K562 (cell line): ENCODE results near the gene TMEM174. TPM values are rescaled to one million over a fixed set of nuclear protein-coding genes. Genes with fewer than 3 reads are reported as not detected.

Experiments
- ATAC-seq: fragments of 200-7000 bp; cut with Tn5 transposase; 3 replicates; pipeline ENCODE4 v1.9.1; 2020; ENCODE audit warnings: moderate library complexity
- BruUV-seq: library from RNA; stranded (reverse); fragments of 400-500 nt; replicated peaks from 2 replicates; lab custom pipeline; 2021; lab: Mats Ljungman, UMichigan
- CTCF ChIA-PET: fragments of 300-600 bp; formaldehyde crosslinking; extraction: SDS; loops from one replicate; lab custom pipeline; 2021; ENCODE audit warnings: low intra/inter-chr PET ratio; lab: Yijun Ruan, JAX
- POLR2A ChIA-PET: fragments of 300-600, 350-650 bp; sonication (Branson Sonifier 250); formaldehyde crosslinking; extraction: SDS; loops from one replicate; lab custom pipeline; 2021; ENCODE audit warnings: antibody characterized with exemption, inconsistent platforms; lab: Yijun Ruan, JAX
- DNase-seq, 4 experiments: peaks; one replicate each; pipeline versions ENCODE4 v3.0.0 to v3.0.0-alpha.2; 2011 to 2018; ENCODE audit warnings: low spot score in 3 of 4, mixed read lengths in 3 of 4; ENCODE audit errors: extremely low read depth in 1 of 4
- FAIRE-seq: peaks from 2 replicates; lab custom pipeline; 2011; peaks lifted over from hg19 to GRCh38; lab: Jason Lieb, UNC
- H2AFZ ChIP-seq: 2 replicates; pipeline ENCODE4 v1.6.0; 2011; ENCODE audit warnings: low read depth, low read length, control low read depth, inconsistent platforms
- H3K27ac ChIP-seq: fragments of 200-600 bp; 3 replicates; pipeline ENCODE4 v1.8.0; 2011; ENCODE audit warnings: low read depth, mild to moderate bottlenecking, control low read depth, inconsistent platforms, low read length, moderate library complexity, mixed read lengths; ENCODE audit errors: extremely low read depth
- H3K27me3 ChIP-seq, 2 experiments: fragments of 300-600 bp in 1 of 2; 2 replicates in 1 of 2; 3 replicates in 1 of 2; pipeline versions ENCODE4 v1.6.0 to v1.8.0; 2011; ENCODE audit warnings: inconsistent platforms in 2 of 2, low read length in 2 of 2, mild to moderate bottlenecking in 1 of 2, mixed read lengths in 1 of 2, moderate library complexity in 1 of 2; ENCODE audit not compliant: control insufficient read depth in 2 of 2, insufficient read depth in 2 of 2
- H3K36me3 ChIP-seq: fragments of 300-600 bp; 3 replicates; pipeline ENCODE4 v1.8.0; 2011; ENCODE audit warnings: mild to moderate bottlenecking, low read length, inconsistent platforms; ENCODE audit not compliant: control insufficient read depth, insufficient read depth
- H3K4me1 ChIP-seq, 2 experiments: fragments of 200-600 bp in 1 of 2; replicated peaks in 1 of 2; 2 replicates in 1 of 2; 3 replicates in 1 of 2; pipeline versions ENCODE4 v1.5.1 to v1.8.0; 2011; ENCODE audit warnings: inconsistent platforms in 2 of 2, low read length in 2 of 2, mild to moderate bottlenecking in 1 of 2, mixed read lengths in 1 of 2, moderate library complexity in 1 of 2; ENCODE audit not compliant: control insufficient read depth in 2 of 2, insufficient read depth in 2 of 2
- H3K4me2 ChIP-seq: 2 replicates; pipeline ENCODE4 v1.6.1; 2011; ENCODE audit warnings: low read length, control low read depth, inconsistent platforms, mixed read lengths; ENCODE audit not compliant: insufficient read depth
- H3K4me3 ChIP-seq: fragments of 200-600 bp; sonication (generic), shearing (Covaris generic); 2 replicates; pipeline ENCODE4 v1.5.1; 2016; ENCODE audit warnings: control low read depth, inconsistent platforms
- H3K79me2 ChIP-seq: fragments of 200-600 bp; 3 replicates; pipeline ENCODE4 v1.8.0; 2011; ENCODE audit warnings: low read length, inconsistent platforms; ENCODE audit not compliant: control insufficient read depth, insufficient read depth
- H3K9ac ChIP-seq, 2 experiments: 2 replicates each; pipeline versions ENCODE4 v1.6.0 to v1.6.1; 2011; ENCODE audit warnings: low read depth in 2 of 2, low read length in 2 of 2, control low read depth in 1 of 2, inconsistent platforms in 1 of 2, mild to moderate bottlenecking in 1 of 2, mixed read lengths in 1 of 2; ENCODE audit not compliant: insufficient read depth in 1 of 2
- H3K9me1 ChIP-seq: one replicate; pipeline ENCODE4 v1.6.0; 2011; ENCODE audit warnings: inconsistent platforms, mild to moderate bottlenecking, low read length, moderate library complexity; ENCODE audit not compliant: control insufficient read depth, insufficient read depth
- H3K9me3 ChIP-seq: replicated peaks from 2 replicates; pipeline ENCODE4 v1.5.1; 2011; ENCODE audit warnings: low read depth, low read length, inconsistent platforms; ENCODE audit not compliant: control insufficient read depth, insufficient read depth
- H4K20me1 ChIP-seq: replicated peaks from 2 replicates; pipeline ENCODE4 v1.6.1; 2011; ENCODE audit warnings: low read length, inconsistent platforms, mixed read lengths; ENCODE audit not compliant: control insufficient read depth, insufficient read depth
- ARID1B ChIP-seq: fragments of 450-650 bp; IDR thresholded peaks from 2 replicates; pipeline ENCODE4 v1.6.1; 2016; ENCODE audit warnings: antibody characterized with exemption, mild to moderate bottlenecking, inconsistent platforms
- CLOCK ChIP-seq: fragments of 250-450 bp; sonication (Bioruptor Pico); IDR thresholded peaks from 2 replicates; pipeline ENCODE4 v1.4.0; 2020; ENCODE audit warnings: mild to moderate bottlenecking, moderate library complexity, borderline replicate concordance
- ELF2 ChIP-seq: fragments of 250-450 bp; sonication (Bioruptor Pico); IDR thresholded peaks from 2 replicates; pipeline ENCODE4 v1.5.0; 2021; ENCODE audit warnings: mild to moderate bottlenecking
- FOXA3 ChIP-seq, 2 experiments: fragments of 450-650 bp in 1 of 2; sonication (generic) in 1 of 2; formaldehyde crosslinking; IDR thresholded peaks in 1 of 2; conservative IDR thresholded peaks in 1 of 2; 2 replicates each; pipeline versions ENCODE4 v1.4.0 to v1.8.0; 2020 to 2022; ENCODE audit warnings: mild to moderate bottlenecking in 2 of 2, missing genetic modification reagents in 1 of 2
- HCFC1 ChIP-seq: IDR thresholded peaks from 2 replicates; pipeline ENCODE4 v1.6.1; 2012; ENCODE audit warnings: low read depth, low read length, improper control_type of control experiment
- MYBL2 ChIP-seq, 2 experiments: fragments of 450-650 bp in 1 of 2; sonication (generic) in 1 of 2; formaldehyde crosslinking in 1 of 2; IDR thresholded peaks; 2 replicates each; pipeline versions ENCODE4 v1.6.1 to v1.8.1; 2017 to 2022; ENCODE audit warnings: borderline replicate concordance in 1 of 2, inconsistent platforms in 1 of 2, low read depth in 1 of 2, mild to moderate bottlenecking in 1 of 2, missing genetic modification reagents in 1 of 2, moderate library complexity in 1 of 2
- SMAD1 ChIP-seq: fragments of 150-350 bp; IDR thresholded peaks from 2 replicates; pipeline ENCODE4 v1.6.1; 2014; ENCODE audit warnings: low read length, low read depth; ENCODE audit not compliant: partially characterized antibody
- SREBF2 ChIP-seq: sonication (generic); formaldehyde crosslinking; IDR thresholded peaks from 2 replicates; pipeline ENCODE4 v1.4.0; 2020; ENCODE audit warnings: mild to moderate bottlenecking, missing genetic modification reagents
- ZC3H8 ChIP-seq: fragments of 450-650 bp; IDR thresholded peaks from 2 replicates; pipeline ENCODE4 v1.6.1; 2017
- ZFP30 ChIP-seq: fragments of 250-450 bp; sonication (Bioruptor Pico); IDR thresholded peaks from 2 replicates; pipeline ENCODE4 v1.8.0; 2022; ENCODE audit warnings: moderate library complexity, mild to moderate bottlenecking, inconsistent platforms, borderline replicate concordance
- ZNF217 ChIP-seq: sonication (generic); formaldehyde crosslinking; IDR thresholded peaks from 2 replicates; pipeline ENCODE4 v1.8.0; 2022; ENCODE audit warnings: mild to moderate bottlenecking, missing genetic modification reagents
- ZNF408 ChIP-seq: fragments of 250-450 bp; sonication (Bioruptor Pico); IDR thresholded peaks from 2 replicates; pipeline ENCODE4 v1.4.0; 2020; ENCODE audit warnings: low read depth, mild to moderate bottlenecking, moderate library complexity
- ZNF655 ChIP-seq: fragments of 250-450 bp; sonication (Bioruptor Pico); IDR thresholded peaks from 2 replicates; pipeline ENCODE4 v1.5.0; 2021
- WGBS: fragments of 100-300 bp; shearing (Covaris generic); methylation state at CpG from one replicate; pipeline ENCODE4 v1.1.6; 2016; ENCODE audit warnings: low coverage, mixed read lengths; ENCODE audit not compliant: insufficient coverage; ENCODE audit errors: missing lambda C conversion rate; 5-methylcytosine and 5-hydroxymethylcytosine counted together
- in situ Hi-C: fragments of 300-500 bp; cut with MboI; formaldehyde crosslinking; loops from 4 replicates; pipeline ENCODE4 v1.15.0; 2018; ENCODE audit warnings: inconsistent platforms, mixed read lengths
- intact Hi-C: fragments of 100-400 bp; cut with micrococcal nuclease; formaldehyde crosslinking; loops from 2 replicates; pipeline ENCODE4 v1.14.2; 2022
- polyA plus RNA-seq, 8 experiments: library from polyadenylated mRNA; depleted of rRNA in 4 of 8; stranded (reverse) in 5 of 8; unstranded in 3 of 8; fragments of >200 nt; fragmentation: Nextera tagmentation in 2 of 8; fragmentation: Illumina TruSeq in 1 of 8; extraction: Ambion mirVana in 2 of 8; extraction: Trizol in 1 of 8; gene quantifications; 2 replicates each; pipeline versions ENCODE4 v1.2.1 to v1.2.3, GENCODE V29; 2011 to 2014; ENCODE audit warnings: inconsistent platforms in 1 of 8, missing spikeins in 1 of 8
- total RNA-seq, 7 experiments: library from RNA; depleted of rRNA in 6 of 7; stranded (reverse); fragments of >200 nt in 6 of 7; fragmentation: Illumina TruSeq in 2 of 7; extraction: Trizol in 2 of 7; gene quantifications; 2 replicates each; pipeline versions ENCODE4 v1.2.1 to v1.2.3, GENCODE V29; 2011 to 2021; ENCODE audit warnings: low replicate concordance in 1 of 7
- TF ChIP-seq, protein P1 (sequence below): conservative IDR thresholded peaks from 2 replicates; pipeline ENCODE4 v1.6.1; 2011; ENCODE audit warnings: low read depth, mild to moderate bottlenecking, low read length; ENCODE audit not compliant: control insufficient read depth

The TMEM174 gene
- total and polyA plus RNA-seq, 9 of the 15 experiments (the other 6 are each of a cell fraction or from before 2014, with no cell fraction given) = not detected

DNA sequence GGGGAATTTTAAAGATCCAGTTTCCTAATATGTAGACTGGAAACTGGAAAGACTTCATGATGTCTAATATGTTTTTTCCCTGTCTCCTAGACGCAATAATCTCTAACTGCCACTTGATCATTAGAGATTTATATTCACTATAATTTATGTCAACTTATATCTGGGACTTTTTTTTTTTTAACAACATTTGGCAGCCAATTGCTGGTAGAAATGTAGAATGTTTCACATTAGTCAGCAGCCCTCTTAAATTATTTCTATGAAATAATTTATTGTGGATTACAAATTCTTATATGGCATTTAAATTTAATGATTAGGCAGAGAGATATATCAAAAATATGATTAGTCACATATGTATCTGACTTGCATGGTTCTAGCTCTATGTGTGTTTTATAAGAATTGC lies 48.2 kb downstream of the TMEM174 start:
- FAIRE-seq (no peak), DNase-seq (no peak), ATAC-seq (no peak)
- H3K79me2 ChIP-seq = no peaks in the 10 kb centered on the region
- H3K9ac ChIP-seq = no peak overlapping the region
- H3K36me3 ChIP-seq = no peaks in the 10 kb centered on the region
- no peaks in the 10 kb centered on the region for H4K20me1 ChIP-seq
- in situ Hi-C loops = no loop called here
- H3K9me1 ChIP-seq = no peaks in the 10 kb centered on the region
- H2AFZ ChIP-seq = no peak overlapping the region
- 0% methylated on average over 1 of the region's 1 CpG for WGBS
- intact Hi-C loops = no loop called here
- H3K27me3 ChIP-seq = peaks cover 5 to 11% of the 10 kb centered on the region in 2 experiments; a peak in 2 of 5 replicates
- no peaks in the 10 kb centered on the region for H3K9me3 ChIP-seq
- CTCF ChIA-PET = no interaction called here
- POLR2A ChIA-PET = no interaction called here
- no TSS peak for BruUV-seq
- no peak overlapping the region for H3K4me2 ChIP-seq
- H3K4me3 ChIP-seq = no peak overlapping the region
- no peak overlapping the region for H3K27ac ChIP-seq
- peaks cover 0 to 4% of the 10 kb centered on the region in 2 experiments; a peak in 2 of 5 replicates for H3K4me1 ChIP-seq
- TF ChIP-seq ZFP30 (no peak), ARID1B (no peak), ZNF408 (CRISPR knock-in tag) (no peak), MYBL2 (IDR thresholded peaks at IDR 0.05; ENCODE audit: low read depth) (no peak), MYBL2 (CRISPR knock-in tag; IDR thresholded peaks at IDR 0.05; ENCODE audit: borderline replicate concordance) (no peak), CLOCK (no peak), ZC3H8 (no peak), FOXA3 (CRISPR knock-in tag; conservative IDR thresholded peaks at IDR 0.05 in 1 of 2, IDR thresholded peaks at IDR 0.05 in 1 of 2) (no peak), HCFC1 (no peak), ZNF217 (CRISPR knock-in tag) (no peak), SMAD1 (no peak), ZNF655 (CRISPR knock-in tag) (no peak), ELF2 (CRISPR knock-in tag) (no peak), SREBF2 (CRISPR knock-in tag) (no peak)
- TF ChIP-seq, protein P1, sequence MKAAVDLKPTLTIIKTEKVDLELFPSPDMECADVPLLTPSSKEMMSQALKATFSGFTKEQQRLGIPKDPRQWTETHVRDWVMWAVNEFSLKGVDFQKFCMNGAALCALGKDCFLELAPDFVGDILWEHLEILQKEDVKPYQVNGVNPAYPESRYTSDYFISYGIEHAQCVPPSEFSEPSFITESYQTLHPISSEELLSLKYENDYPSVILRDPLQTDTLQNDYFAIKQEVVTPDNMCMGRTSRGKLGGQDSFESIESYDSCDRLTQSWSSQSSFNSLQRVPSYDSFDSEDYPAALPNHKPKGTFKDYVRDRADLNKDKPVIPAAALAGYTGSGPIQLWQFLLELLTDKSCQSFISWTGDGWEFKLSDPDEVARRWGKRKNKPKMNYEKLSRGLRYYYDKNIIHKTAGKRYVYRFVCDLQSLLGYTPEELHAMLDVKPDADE = no peak
